ENCODE results near the gene SDK2. TPM values are rescaled to one million over a fixed set of nuclear protein-coding genes. Genes with fewer than 3 reads are reported as not detected.

SDK2 gene
- total RNA-seq, 4 donors from 2014 or later = under 0.01 to 0.49 (median 0.08) TPM

- no peak for TF ChIP-seq CTCF (IDR thresholded peaks at IDR 0.05; ENCODE audit: low read depth)
These were observed 197.6 kb downstream of the SDK2 start for GRCh38 chr17:73446617-73447016.

DNA sequence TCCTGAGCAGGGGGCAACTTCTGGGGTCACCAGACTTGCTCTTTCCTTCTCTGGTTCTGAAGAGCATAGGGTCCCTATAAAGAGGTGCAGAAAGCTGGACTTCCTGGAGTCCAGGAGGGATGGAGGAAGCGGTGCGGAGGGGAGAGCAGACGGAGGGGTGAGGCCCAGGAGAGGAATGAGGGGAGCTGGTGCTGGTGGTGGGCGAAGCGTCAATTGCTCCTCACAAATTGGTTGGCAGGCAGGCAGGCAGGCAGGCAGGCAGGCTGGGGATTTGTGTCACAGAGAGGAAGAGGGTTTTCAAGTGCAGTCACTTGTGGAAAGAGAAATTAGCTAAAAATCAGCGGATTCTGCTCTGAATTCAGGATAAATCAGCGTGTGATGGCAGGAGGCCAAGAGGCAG lies 198.8 kb downstream of the SDK2 start:
- TF ChIP-seq CTCF (IDR thresholded peaks at IDR 0.05; ENCODE audit: low read depth) = no peak

DNA sequence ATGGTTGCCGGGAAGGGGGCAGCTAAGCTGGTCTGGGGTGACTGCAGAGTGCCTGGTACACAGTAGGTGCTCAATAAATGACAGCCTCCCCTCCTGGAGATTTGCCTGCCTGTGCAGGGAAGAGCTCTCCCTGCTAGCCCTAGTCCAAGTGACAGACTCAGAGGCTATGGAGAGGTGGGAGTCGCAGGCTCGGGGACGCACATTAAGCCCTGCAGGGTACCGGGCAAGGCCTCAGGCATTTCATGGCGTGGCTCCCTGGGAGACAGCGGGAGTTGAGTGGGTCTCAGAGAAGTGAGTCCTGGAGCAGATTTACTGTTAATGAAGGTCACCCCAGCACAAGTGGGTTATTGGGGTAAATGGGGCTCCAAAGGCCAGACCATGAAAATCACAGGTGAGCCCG lies 200.2 kb downstream of the SDK2 start:
- TF ChIP-seq CTCF (IDR thresholded peaks at IDR 0.05; ENCODE audit: low read depth) = no peak

GRCh38 chr17:73439597-73439996 lies 204.6 kb downstream of the SDK2 start:
- TF ChIP-seq CTCF (IDR thresholded peaks at IDR 0.05; ENCODE audit: low read depth) = no peak

- TF ChIP-seq CTCF (IDR thresholded peaks at IDR 0.05; ENCODE audit: low read depth) = no peak
These were observed 206.4 kb downstream of the SDK2 start for GRCh38 chr17:73437826-73438225.

DNA sequence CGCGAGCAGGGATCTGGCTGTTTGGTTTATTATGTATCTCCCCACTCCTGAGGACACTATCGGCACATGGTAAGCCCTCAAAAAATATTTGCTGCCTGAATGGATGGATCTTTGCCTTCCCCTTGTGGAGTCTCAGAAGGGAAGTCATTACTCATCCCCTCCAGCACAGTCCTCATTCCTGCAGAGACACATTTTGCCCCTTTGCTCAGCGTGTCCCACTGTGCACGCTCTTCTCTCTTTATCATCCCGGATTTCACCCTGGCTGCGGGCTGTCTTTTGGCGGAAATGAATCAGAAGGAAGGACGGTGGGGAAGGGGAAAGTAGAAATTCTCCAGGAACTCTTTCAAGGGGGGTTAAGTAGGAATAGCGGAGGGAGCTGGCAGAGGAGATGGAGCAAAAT lies 207.3 kb downstream of the SDK2 start:
- no peak for TF ChIP-seq CTCF (IDR thresholded peaks at IDR 0.05; ENCODE audit: low read depth)

- no peak for TF ChIP-seq CTCF (IDR thresholded peaks at IDR 0.05; ENCODE audit: low read depth)
These were observed 208.8 kb downstream of the SDK2 start for GRCh38 chr17:73435412-73435811.
